SHP77 treated with DMSO at 0.1 percent for 48 hours (cell line): ENCODE results near the gene UBE2E2.

Source experiments
- DNase-seq: peaks from one replicate; lab custom pipeline; 2025; lab: John Stamatoyannopoulos, UW

The UBE2E2 gene

DNA sequence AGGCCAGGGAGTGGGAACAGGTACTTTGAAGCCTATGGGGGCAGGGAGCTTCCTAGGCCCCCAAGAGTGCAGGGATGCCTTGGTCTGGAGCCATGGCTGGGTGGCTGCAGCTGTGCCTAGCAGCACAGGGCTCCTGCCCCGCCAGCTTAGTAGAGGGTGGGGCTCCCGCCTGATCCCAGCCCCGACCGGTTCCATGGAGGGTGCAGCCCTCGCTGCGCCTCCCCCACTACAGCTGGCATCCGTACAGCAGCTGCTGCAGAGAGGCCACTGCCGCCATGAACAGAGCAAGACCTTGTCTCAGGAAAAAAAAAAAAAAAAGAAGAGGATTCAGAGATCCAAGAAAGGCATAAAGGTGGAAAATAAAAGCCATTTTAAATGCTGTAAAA, 277.2 kb downstream of the UBE2E2 start:
- peak; percentile 2 for DNase-seq

DNA sequence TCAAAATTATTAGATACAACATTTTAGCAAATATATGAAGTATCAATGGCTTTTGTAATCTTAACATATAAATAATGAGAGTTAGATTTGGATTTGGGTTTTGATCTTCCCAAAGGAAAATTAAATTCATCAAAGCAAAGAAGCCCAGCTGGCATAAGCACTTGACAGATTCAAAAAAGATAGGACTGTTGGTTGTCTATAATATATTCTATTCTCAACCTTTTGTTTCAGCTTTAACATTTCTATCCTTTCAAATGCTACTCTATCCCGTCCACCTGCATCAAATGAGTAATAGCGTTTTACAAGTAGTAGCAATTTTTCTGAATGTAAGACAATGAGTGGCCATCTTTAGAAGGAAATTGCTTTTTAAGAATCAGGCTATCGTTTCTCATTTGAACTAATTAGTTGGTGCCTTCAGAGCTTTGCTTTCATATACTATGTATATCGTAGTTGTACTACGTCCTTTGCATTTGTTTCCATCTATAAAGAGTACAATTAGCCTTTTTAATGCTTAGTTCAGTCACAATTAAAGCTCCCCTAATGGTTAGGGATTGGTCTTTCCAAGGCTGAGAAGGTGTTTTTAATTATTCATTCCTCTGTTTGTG, 278.0 kb downstream of the UBE2E2 start:
- DNase-seq, result no peak

DNA sequence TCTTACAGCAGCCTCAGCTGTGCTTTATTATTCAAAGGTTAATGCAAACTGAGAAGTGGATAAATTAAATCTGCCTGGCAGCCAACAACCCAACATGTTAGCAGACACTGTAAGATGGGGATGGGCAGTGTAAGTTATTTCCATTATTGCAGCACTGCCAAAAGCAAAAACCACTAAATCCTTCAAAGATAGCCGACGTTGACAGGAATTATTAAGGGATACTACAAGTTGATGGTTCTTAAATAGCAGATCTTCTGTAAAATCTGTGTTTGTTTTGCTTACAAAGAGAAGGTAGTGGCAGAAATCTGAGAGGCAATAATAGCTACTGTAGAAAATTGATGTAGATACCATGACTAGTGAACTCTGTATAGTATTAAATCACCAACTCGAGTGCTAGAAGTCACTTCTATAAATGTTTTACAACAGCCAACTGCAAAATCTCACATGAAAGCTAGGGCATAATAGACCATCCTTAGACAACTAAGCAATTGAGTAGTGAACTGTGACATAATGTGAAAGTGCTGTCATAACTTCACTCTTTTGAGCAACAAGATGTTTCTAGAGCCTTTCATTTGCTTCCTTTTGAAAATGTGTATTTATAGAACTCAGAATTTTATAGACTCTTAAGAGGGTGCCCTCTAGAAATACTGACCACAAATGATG, 278.6 kb downstream of the UBE2E2 start:
- DNase-seq, result no peak

DNA sequence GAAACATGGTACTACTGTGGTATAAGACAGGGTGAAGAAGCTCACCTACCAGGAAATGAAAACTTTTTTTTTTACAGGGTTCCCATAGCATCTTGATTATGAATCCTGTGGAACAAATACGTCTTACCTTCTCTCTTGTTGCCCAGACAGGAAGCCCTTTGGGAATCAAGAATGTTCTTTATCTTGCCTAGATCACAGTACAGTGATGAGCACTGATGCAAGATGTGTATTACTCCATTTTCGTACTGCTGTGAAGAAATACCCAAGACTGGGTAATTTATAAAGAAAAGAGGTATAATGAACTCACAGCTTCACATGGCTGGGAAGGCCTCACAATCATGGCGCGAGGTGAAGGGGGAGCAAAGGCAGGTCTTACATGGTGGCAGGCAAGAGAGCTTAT, 281.3 kb downstream of the UBE2E2 start:
- no peak for DNase-seq

DNA sequence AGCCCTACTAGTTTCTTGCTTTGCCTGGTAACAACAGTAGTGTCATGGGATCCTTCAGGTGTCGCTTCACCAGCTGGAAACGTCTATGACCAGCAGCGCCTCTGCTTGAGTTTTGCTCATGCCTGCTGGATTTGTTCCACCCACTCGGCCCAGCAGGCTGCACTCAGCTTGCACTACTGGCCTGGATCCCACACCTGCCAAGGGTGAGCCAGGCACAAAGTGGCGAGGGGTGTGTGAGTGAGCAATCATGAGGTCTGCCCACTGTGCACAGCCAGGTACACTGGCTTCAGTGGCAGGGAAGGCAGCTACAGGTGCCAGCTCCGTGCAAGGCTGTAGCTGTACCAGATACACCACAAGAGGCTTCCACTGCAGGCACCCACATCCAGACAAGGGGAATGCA, 282.8 kb downstream of the UBE2E2 start:
- DNase-seq, result no peak

DNA sequence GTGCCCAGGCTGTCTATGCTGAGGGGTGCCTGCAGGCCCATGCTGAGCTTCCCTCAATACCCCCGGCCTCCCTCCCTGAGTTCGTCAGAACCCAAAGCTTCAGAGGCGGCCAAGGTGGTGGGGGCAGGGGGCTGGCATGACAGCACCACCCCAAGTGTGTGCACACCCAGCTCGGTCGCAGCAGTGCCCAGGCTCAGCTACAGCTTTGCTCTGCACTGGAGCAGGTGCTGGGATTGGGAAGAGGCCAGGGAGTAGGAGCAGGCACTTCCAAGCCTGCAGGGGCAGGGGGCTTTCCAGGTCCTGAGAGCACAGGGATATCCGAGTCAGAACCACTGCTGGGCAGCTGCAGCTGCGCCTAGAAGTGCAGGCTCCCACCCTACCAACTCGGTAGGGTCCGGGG, 283.9 kb downstream of the UBE2E2 start:
- no peak for DNase-seq

DNA sequence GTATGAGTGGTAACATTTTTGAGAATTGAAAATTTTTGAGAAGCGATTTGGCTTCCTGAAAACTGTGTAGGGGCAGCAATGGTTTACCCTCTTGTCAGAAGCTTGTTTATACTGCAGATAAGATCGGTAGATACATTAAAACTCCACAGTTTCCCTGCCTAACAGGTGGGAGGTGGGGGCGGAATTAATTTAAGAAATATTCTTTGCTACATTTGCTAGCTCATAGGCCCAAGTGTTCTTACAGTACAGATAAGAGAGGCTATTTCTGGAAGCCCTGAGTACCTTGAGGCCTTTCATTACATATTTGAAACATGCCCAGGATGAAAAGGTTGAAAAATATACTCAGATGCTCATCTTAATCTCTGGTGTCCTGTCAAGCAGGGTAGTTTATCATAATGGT, 285.5 kb downstream of the UBE2E2 start:
- DNase-seq, result no peak

DNA sequence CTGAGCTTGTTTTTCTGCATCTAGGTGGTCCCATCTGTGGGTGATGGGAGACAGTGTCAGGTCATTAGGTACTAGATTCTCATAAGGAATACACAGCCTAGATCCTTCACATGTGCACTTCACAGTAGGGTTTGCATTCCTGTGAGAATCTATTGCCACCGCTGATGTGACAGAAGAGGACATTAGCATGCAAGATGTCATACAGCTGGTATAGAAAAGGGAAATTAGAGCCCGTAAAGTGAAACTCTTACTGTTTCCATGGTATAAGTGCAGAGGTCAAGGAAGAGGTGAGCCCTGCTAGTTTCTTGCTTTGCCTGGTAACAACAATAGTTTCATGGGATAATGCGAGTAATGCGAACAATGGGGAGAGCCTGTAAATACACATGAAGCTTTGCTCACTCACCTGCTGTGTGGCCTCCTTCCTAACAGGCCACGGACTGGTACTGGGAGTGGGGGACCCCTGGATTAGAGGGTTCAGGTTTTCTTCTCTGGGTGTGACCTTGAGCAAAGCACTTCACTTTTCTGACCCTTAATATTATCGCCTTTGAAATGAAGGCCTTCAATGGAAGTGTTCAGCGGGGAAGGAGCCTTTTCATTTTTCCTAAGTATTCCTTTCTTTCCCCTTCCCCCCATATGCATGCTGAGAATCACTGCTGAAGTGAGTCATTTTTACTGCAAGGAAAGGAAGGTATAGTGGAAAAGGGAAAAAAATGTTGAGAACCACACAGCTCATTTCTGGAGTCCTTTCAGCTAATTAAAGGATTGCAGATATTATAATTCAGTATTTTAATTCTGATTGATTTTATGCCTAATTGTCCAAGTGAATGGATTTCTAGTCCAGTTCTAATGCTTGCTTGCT, 286.4 kb downstream of the UBE2E2 start:
- DNase-seq, result no peak

DNA sequence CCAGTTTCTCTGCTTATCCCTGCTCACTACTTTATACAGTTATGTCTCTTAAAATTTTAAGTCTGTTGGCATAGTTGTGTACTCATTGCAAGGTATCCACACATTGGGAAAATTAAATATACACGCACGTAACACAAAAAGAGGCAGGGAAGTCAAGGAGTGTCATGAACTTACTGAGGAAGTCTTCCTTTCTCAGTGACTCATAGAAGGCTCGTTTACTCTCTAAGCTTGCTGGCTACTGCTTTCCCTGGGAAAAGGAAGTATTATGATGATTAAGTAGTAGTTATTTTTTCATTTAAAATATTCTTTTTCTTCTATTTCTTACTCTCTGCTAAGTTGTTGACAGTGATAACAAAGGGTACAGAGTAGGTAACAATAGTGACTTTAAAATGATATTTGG, 287.3 kb downstream of the UBE2E2 start:
- DNase-seq, result no peak

DNA sequence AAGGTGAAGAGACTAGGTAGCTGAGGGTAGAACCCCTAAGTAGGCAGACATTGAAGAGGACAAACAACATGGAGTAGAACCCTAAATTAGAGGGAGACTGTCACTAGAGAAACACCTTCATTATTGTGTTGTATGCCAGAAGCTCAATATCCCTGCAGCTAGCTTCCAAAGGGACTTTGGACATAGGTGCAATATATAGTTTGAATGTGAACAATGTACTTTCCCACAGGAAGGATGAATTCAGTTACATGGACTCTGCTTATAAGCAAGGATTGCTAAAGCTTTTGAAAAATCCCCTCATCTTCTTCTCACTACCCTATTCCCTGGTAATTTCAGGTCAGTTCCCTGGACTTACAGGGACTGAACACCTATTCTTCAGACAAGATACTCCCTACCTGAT, 288.9 kb downstream of the UBE2E2 start:
- DNase-seq, result no peak

DNA sequence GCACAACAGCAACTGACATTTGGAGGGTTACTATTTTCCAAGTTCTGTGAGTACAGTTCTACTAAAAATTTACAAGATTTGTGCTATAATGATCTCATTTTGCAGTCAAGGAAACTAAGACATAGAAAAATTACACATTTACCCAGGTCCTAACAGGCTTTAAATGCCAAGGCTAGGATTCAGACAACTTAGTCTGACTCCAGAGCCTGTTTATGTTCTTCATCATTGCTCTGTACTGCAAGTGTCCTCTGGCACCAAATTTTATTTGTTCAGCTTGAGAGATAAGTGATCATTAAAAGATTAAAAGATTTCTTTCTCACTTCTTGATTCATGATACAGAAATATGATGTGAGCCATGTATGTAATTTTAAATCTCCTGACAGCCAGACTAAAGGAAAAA, 290.8 kb downstream of the UBE2E2 start:
- DNase-seq, result no peak

DNA sequence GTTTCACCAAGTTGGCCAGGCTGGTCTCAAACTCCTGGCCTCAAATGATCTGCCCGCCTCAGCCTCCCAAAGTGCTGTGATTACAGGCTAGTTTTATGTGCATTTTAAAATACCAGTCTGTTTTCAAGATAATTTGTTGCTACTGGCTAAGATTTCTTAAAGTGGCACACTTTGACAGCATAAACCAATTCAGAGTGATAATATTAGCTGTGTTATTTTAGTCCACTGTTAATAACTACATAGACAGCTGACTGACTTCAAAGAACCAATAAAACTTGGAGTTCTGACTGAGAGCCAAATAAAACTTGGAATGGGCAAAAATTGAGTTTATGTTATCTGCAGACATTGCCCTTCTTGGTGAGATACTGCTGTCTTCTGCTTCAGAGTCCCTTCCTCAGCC, 291.8 kb downstream of the UBE2E2 start:
- no peak for DNase-seq

DNA sequence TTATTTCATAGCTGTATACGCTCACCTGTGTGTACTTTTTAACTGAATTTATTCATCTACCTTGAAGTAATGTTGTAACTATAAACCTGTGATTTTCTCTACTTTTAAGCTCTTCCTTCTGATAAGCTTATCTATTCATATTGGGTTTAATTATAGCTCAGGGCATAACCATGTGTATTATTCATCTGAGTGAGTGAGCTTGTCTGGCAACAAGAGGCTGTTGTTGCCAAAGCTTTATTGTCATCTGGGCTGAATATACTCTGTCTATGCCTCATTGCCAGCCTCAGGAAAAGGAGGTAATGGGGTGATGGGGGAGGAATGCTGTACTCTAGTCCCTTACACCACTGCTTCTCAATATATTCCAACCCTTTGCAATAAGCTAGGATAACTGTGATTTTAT, 292.4 kb downstream of the UBE2E2 start:
- no peak for DNase-seq

DNA sequence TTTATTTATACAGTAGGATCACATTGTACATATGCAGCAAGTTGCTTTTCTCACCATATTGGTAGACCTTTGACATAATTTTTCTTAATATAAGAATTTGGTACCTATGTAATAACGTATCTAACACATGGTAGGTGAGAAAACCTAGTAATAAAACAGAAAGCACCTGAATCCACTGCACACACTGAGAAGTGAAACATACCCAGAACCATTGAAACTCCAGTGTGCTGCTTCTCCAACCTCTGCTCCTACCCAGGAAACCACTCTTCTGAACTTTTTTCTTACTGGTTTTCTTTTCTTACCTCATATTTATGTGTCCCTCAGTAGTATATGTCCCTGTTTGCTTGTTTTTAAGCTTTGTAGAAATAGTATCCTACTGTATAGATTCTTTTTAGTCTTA, 293.0 kb downstream of the UBE2E2 start:
- no peak for DNase-seq

DNA sequence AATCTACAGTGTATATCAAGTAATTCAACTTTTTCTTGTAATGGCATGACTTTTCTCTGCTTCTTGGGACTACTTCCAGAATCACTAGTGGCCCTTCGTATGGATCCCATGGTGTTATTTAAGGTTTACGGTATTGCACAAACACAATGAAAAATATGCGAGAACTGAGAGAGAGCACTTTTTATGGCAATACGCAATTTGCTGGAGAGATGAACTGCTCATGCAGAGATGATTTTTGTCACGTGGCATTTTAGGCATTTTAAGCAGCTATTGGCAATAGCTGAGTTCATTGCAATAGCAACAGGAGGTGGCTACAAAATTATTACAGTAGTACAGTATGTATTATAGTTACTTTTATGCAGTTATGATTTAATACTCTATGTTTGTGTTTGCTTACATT, 294.0 kb downstream of the UBE2E2 start:
- no peak for DNase-seq

DNA sequence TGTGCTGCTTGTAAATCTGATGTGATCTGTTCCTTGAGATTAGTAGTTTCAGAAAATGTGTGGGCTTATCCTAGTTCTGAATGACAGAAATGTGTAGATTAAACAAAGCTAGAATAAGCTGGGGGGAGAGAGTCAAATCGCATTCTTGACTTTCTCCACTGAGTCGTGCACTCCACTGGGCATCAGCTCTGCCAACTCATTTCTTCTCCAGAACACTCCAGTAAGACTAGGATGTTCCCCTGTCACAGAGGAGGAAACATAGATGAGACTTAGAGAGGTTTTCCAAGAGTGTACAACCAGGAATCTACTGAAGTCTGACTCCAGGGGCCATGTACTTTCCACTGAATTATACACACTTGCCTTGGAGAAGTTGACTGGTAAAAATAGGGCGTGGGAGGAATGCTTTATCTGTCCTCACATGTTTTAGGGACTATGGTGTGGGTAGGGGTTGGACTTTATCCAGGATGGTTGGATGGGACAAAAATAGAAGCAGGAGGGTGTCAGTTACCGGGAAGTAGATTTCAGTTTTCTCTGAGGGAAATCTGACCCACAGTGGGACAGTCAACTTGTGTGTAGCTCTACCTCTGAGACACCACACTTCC, 298.2 kb downstream of the UBE2E2 start:
- no peak for DNase-seq

DNA sequence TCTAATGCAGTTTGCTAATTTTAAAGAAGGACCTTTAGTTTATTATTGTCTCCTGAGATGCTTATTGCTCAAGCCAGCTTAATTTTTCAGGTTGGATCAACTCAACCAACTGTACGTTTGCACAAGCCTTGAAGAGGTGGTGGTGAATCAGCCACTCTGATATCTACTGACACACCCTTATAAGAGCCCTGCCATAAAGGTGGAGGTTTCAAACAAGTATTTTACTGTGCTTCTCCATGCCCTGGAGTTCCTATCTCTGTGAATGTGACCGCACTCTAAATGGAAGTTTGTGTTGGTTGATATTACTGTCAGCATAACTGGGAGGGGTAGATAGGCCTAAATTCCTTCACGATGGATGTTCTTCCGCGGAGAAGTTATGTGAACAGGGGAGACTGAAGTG, 305.3 kb downstream of the UBE2E2 start:
- DNase-seq, result no peak

DNA sequence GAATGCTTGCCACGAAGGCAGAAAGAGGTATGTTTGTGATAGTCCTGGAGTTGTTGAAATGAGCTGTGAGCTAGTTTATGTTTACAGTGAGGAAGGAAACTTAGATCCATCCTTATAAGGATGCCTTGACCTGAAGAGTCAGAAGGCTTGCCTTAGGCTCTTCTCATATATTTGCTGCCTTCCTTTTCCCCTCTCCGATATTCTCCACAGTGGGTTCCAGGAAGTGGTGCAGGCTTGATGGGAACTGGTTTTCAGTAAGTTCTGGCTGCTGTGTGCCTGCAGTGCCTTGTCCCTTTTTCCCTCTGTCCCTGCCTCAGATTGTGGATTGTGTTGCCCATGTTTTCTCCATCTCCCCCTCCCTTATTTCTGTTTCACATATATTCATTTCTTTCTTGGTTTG, 315.3 kb downstream of the UBE2E2 start:
- no peak for DNase-seq

DNA sequence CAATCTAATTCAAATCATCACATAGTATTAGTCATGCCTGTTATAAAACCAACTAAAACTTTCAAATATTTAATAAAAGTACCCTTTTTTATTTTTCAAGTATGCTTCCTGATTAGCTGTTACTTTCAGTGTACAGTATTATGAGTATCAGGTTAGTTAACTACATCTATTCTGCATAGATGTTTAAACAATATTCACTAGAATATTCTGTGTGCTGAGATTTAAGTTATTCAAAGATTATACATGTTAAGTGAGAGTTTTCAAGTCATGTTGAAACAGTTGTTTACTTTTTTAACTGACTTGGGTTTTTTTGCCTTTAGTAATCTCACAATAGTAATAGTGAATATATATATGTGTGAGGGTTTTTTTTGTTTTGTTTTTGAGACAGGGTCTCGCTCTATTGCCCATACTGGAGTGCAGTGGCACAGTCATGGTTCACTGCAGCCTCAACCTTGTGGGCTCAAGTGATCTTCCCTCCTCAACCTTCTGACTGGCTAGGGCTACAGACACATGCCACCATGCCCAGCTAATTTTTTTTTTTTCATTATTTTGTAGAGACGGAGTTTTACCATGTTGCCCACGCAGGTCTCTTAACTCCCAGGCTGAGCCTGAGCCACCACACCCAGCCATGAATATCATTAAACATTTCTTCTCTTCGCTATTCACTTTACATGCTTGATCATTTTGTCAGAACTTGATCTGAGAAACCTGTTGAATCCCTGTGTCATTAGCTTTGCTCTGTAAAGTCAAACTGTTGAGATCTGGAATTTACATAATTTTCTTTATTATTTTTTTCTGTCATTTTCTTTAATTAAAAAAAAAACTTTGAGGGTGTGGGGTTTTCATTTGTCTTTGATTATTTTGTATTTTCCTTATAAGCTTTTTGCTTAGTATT, 316.4 kb downstream of the UBE2E2 start:
- DNase-seq, result no peak

DNA sequence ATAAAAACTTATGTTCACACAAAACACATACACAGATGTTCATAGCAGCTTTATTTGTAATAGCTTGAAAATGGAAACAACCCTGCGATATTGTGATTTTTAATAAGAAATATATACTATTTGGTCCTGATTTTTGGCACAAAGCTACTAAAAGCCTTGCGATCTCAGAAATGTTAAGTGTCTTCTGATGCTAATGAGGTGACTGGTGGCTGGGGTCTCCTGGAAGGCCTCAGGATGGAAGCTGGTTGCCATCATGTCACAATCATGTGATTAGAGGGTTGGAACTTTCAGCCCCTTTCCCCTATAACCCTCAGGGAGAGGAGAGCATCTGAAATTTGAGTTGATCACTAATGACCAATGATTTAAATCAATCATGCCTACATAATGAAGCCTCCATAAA, 324.2 kb downstream of the UBE2E2 start:
- DNase-seq, result no peak

DNA sequence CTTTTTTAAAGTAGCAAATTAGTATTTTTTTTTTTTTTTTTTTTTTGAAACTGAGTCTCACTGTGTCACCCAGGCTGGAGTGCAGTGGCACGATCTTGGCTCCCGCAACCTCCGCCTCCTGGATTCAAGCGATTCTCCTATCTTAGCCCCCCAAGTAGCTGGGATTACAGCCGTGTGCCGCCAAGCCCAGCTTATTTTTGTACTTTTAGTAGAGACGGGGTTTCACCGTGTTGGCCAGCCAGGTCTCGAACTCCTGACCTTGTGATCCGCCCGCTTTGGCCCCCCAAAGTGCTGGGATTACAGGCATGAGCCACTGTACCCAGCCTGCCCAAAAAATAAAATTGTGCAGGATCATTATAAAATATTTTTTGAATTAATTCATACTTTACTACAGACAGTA, 330.5 kb downstream of the UBE2E2 start:
- DNase-seq, result no peak

DNA sequence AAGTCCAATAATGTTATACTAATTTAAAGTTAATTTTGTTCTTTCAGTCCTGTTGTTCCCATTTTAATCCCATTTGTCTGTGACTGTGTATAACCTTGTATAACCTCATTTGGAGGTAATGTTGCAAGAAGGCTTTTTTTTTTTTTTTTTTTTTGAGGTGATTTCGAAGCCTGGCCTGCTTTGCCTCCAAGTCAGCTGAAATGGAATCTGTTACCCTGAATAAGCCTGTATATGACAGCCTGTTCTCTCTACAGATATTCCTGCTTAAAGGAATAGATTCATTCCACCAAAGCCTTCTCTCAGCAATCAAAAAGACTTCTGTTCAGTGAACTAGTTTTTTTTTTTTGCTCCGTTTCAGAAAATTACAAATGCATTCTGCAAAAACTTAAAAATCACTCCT, 330.9 kb downstream of the UBE2E2 start:
- DNase-seq, result no peak
